PC-3 (cell line): ENCODE results near the gene LRRFIP1. TPM values are rescaled to one million over a fixed set of nuclear protein-coding genes. Genes with fewer than 3 reads are reported as not detected.

Source experiments
- ATAC-seq: fragments of 200-7000 bp; cut with Tn5 transposase; 2 replicates; pipeline ENCODE4 v1.9.1; 2020; ENCODE audit warnings: mild to moderate bottlenecking, moderate library complexity
- BruUV-seq: library from RNA; stranded (reverse); fragments of 400-500 nt; replicated peaks from 2 replicates; lab custom pipeline; 2021; lab: Mats Ljungman, UMichigan
- CTCF ChIA-PET: fragments of 300-600 bp; sonication (Branson Sonifier 250); formaldehyde crosslinking; loops from one replicate; lab custom pipeline; 2022; ENCODE audit warnings: antibody characterized with exemption; lab: Charles Lee
- POLR2A ChIA-PET: fragments of 300-600 bp; sonication (Branson Sonifier 250); formaldehyde crosslinking; loops from one replicate; lab custom pipeline; 2022; ENCODE audit warnings: antibody characterized with exemption; ENCODE audit not compliant: unreplicated experiment; lab: Charles Lee
- DNase-seq: peaks from one replicate; pipeline ENCODE4 v3.0.0-alpha.2; 2015
- H2AFZ ChIP-seq: fragments of 300-600 bp; sonication (generic); 2 replicates; pipeline ENCODE4 v1.6.0; 2016; ENCODE audit warnings: antibody characterized with exemption, low read length
- H3F3A ChIP-seq: fragments of 300-600 bp; sonication (generic); one replicate; pipeline ENCODE4 v1.6.0; 2017; ENCODE audit warnings: antibody characterized with exemption, low read length, control low read depth, mild to moderate bottlenecking; ENCODE audit not compliant: unreplicated experiment
- H3K27ac ChIP-seq: fragments of 300-600 bp; sonication (generic); 2 replicates; pipeline ENCODE4 v1.5.1; 2016; ENCODE audit warnings: mild to moderate bottlenecking, low read length
- H3K27me3 ChIP-seq: fragments of 300-600 bp; sonication (generic); 2 replicates; pipeline ENCODE4 v1.6.1; 2016; ENCODE audit warnings: low read length, mixed read lengths
- H3K36me3 ChIP-seq: fragments of 300-600 bp; sonication (generic); 2 replicates; pipeline ENCODE4 v1.6.1; 2016; ENCODE audit warnings: low read depth, mixed run types, low read length, mixed read lengths
- H3K4me1 ChIP-seq: fragments of 300-600 bp; sonication (generic); 2 replicates; pipeline ENCODE4 v1.5.1; 2016; ENCODE audit warnings: low read length; ENCODE audit not compliant: insufficient read depth
- H3K4me2 ChIP-seq: fragments of 300-600 bp; sonication (generic); 2 replicates; pipeline ENCODE4 v1.6.0; 2016; ENCODE audit warnings: low read length
- H3K4me3 ChIP-seq: fragments of 300-600 bp; sonication (generic); 2 replicates; pipeline ENCODE4 v1.5.1; 2016; ENCODE audit warnings: mild to moderate bottlenecking, low read length, mixed read lengths
- H3K79me2 ChIP-seq: fragments of 300-600 bp; sonication (generic); 2 replicates; pipeline ENCODE4 v1.6.1; 2017; ENCODE audit warnings: low read length, mixed read lengths
- H3K9ac ChIP-seq: fragments of 300-600 bp; sonication (generic); 2 replicates; pipeline ENCODE4 v1.6.0; 2016; ENCODE audit warnings: mild to moderate bottlenecking, low read length
- H3K9me2 ChIP-seq: fragments of 300-600 bp; sonication (generic); replicated peaks from 2 replicates; pipeline ENCODE4 v1.6.1; 2016; ENCODE audit warnings: mixed run types, low read length, mixed read lengths
- H3K9me3 ChIP-seq: fragments of 300-600 bp; sonication (generic); 2 replicates; pipeline ENCODE4 v1.6.1; 2016; ENCODE audit warnings: low read length, mixed read lengths
- H4K20me1 ChIP-seq: fragments of 300-600 bp; sonication (generic); 2 replicates; pipeline ENCODE4 v1.6.1; 2016; ENCODE audit warnings: low read length, mixed read lengths
- EZH2 ChIP-seq: fragments of 300-600 bp; sonication (generic); IDR thresholded peaks from one replicate; pipeline ENCODE4 v1.6.1; 2017; ENCODE audit warnings: antibody characterized with exemption, mild to moderate bottlenecking, low read length; ENCODE audit not compliant: unreplicated experiment
- EZH2phosphoT487 ChIP-seq: fragments of 300-600 bp; sonication (generic); IDR thresholded peaks from 2 replicates; pipeline ENCODE4 v1.6.1; 2018; ENCODE audit warnings: mild to moderate bottlenecking, antibody characterized with exemption, low read length, borderline replicate concordance
- intact Hi-C: fragments of 100-400 bp; cut with micrococcal nuclease; formaldehyde crosslinking; loops from 2 replicates; pipeline ENCODE4 v1.9.0; 2023
- total RNA-seq: library from RNA; depleted of rRNA; stranded (reverse); fragments of >200 nt; gene quantifications from 2 replicates; pipeline ENCODE4 v1.2.3, GENCODE V29; 2014
- TF ChIP-seq, protein P1 (sequence below): fragments of 300-600 bp; sonication (generic); conservative IDR thresholded peaks from 2 replicates; pipeline ENCODE4 v1.5.1; 2017; ENCODE audit warnings: antibody characterized with exemption, low read depth, mild to moderate bottlenecking, low read length

LRRFIP1 gene
- total RNA-seq, 1 experiment from 2014 or later: 87.8 TPM

GRCh38 chr2:237695201-237695780, 67.9 kb downstream of the LRRFIP1 start:
- no TSS peak for BruUV-seq
- Histone ChIP-seq H3K9me3 (no peaks in the 10 kb centered on the region), H3K27ac (peak overlapping the region; percentile 91), H3K4me3 (peak overlapping the region; percentile 94), H3K9me2 (no peaks in the 10 kb centered on the region), H3K36me3 (no peaks in the 10 kb centered on the region), H3K9ac (no peak overlapping the region), H3K27me3 (no peaks in the 10 kb centered on the region), H2AFZ (no peak overlapping the region), H3F3A (peaks cover 10% of the 10 kb centered on the region), H4K20me1 (peaks cover 61% of the 10 kb centered on the region), H3K4me1 (peaks cover 39% of the 10 kb centered on the region), H3K4me2 (peak overlapping the region; percentile 93), H3K79me2 (peaks cover 86% of the 10 kb centered on the region)
- CTCF ChIA-PET: no interaction called here
- TF ChIP-seq EZH2phosphoT487: no peak
- TF ChIP-seq, protein P1, sequence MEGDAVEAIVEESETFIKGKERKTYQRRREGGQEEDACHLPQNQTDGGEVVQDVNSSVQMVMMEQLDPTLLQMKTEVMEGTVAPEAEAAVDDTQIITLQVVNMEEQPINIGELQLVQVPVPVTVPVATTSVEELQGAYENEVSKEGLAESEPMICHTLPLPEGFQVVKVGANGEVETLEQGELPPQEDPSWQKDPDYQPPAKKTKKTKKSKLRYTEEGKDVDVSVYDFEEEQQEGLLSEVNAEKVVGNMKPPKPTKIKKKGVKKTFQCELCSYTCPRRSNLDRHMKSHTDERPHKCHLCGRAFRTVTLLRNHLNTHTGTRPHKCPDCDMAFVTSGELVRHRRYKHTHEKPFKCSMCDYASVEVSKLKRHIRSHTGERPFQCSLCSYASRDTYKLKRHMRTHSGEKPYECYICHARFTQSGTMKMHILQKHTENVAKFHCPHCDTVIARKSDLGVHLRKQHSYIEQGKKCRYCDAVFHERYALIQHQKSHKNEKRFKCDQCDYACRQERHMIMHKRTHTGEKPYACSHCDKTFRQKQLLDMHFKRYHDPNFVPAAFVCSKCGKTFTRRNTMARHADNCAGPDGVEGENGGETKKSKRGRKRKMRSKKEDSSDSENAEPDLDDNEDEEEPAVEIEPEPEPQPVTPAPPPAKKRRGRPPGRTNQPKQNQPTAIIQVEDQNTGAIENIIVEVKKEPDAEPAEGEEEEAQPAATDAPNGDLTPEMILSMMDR: no peak
- ATAC-seq (peak; percentile 31), DNase-seq (peak; percentile 94)
- intact Hi-C loops: loop anchor here (1.0 to 10.0 kb wide), 2 partner anchors 22 to 160 kb away; partner anchors contain the start of gene RAMP1
- POLR2A ChIA-PET: interaction anchor here (0.6 to 0.7 kb wide), 2 partner anchors 18 to 37 kb away, joined by 3 to 4 read pairs; no protein-coding TSS in a partner anchor

- Histone ChIP-seq H3K79me2 (peaks cover 92% of the 10 kb centered on the region), H3K36me3 (no peaks in the 10 kb centered on the region; the same call in 1 of the 2 replicates), H3K4me1 (peaks cover 34% of the 10 kb centered on the region), H4K20me1 (peaks cover 73% of the 10 kb centered on the region), H3K9me2 (no peaks in the 10 kb centered on the region), H3K9ac (no peak overlapping the region), H3K27ac (peak overlapping the region; percentile 91; the same call in 1 of the 2 replicates), H3K9me3 (no peaks in the 10 kb centered on the region), H3K4me2 (peak overlapping the region; percentile 93), H3K4me3 (no peak overlapping the region), H3K27me3 (no peaks in the 10 kb centered on the region), H2AFZ (no peak overlapping the region), H3F3A (peaks cover 10% of the 10 kb centered on the region)
- intact Hi-C loops: loop anchor here (10.0 kb wide), 1 partner anchor 158 kb away; the partner anchor contains the start of gene RAMP1
- no TSS peak for BruUV-seq
- ChIA-PET POLR2A (interaction anchor here (0.6 kb wide), 1 partner anchor 37 kb away, joined by 4 read pairs; no protein-coding TSS in a partner anchor), CTCF (no interaction called here)
- TF ChIP-seq EZH2 (no peak), EZH2phosphoT487 (no peak)
- TF ChIP-seq, protein P1: no peak
- no peak for DNase-seq
- no peak for ATAC-seq
These were observed 69.1 kb downstream of the LRRFIP1 start for GRCh38 chr2:237696461-237696860.
